NCI-H2196 treated with DMSO at 0.1 percent for 48 hours (cell line): ENCODE data around the gene LRRTM3.

Experiments
- DNase-seq: peaks from one replicate; lab custom pipeline; 2025; ENCODE audit not compliant: unreplicated experiment; lab: John Stamatoyannopoulos, UW

Gene LRRTM3

GRCh38 chr10:67114945-67115344 is 189.1 kb downstream of the LRRTM3 start:
- DNase-seq, result no peak

GRCh38 chr10:67115972-67116371 is 190.1 kb downstream of the LRRTM3 start:
- DNase-seq, result no peak

- no peak for DNase-seq
These were observed 193.8 kb downstream of the LRRTM3 start for GRCh38 chr10:67119651-67120050.

- DNase-seq, result no peak
These were observed 201.6 kb downstream of the LRRTM3 start for GRCh38 chr10:67127441-67127840.

GRCh38 chr10:67140641-67141040 is 214.8 kb downstream of the LRRTM3 start:
- DNase-seq, result no peak

- no peak for DNase-seq
These were observed 215.5 kb downstream of the LRRTM3 start for GRCh38 chr10:67141300-67141699.

- no peak for DNase-seq
These were observed 218.7 kb downstream of the LRRTM3 start for GRCh38 chr10:67144530-67144929.
